HepG2 (cell line): ENCODE measurements around the gene ACOT8. TPM values are rescaled to one million over a fixed set of nuclear protein-coding genes. Genes with fewer than 3 reads are reported as not detected.

Experiments used
- ATAC-seq: fragments of 200-7000 bp; cut with Tn5 transposase; 3 replicates; pipeline ENCODE4 v1.9.1; 2020; ENCODE audit warnings: mild to moderate bottlenecking, moderate library complexity
- BruUV-seq: library from RNA; stranded (reverse); fragments of 400-500 nt; replicated peaks from 2 replicates; lab custom pipeline; 2021; lab: Mats Ljungman, UMichigan
- CTCF ChIA-PET: fragments of 300-600 bp; formaldehyde crosslinking; extraction: SDS; loops from one replicate; lab custom pipeline; 2021; ENCODE audit warnings: low total read pairs, inconsistent platforms, low intra/inter-chr PET ratio; lab: Yijun Ruan, JAX
- POLR2A ChIA-PET: fragments of 350-600 bp; sonication (Branson Sonifier 250); formaldehyde crosslinking; loops from one replicate; lab custom pipeline; 2020; ENCODE audit warnings: antibody characterized with exemption, inconsistent platforms; lab: Yijun Ruan, JAX
- DNase-seq: peaks from one replicate; pipeline ENCODE4 v3.0.0-alpha.2; 2015; ENCODE audit warnings: low spot score
- FAIRE-seq: peaks from 3 replicates; lab custom pipeline; 2011; peaks lifted over from hg19 to GRCh38; lab: Jason Lieb, UNC
- H2AFZ ChIP-seq: one replicate; pipeline ENCODE4 v1.6.1; 2011; ENCODE audit warnings: low read length, inconsistent platforms
- H3K27ac ChIP-seq: fragments of 300-600 bp; 3 replicates; pipeline ENCODE4 v1.8.0; 2011; ENCODE audit warnings: mixed run types, mild to moderate bottlenecking, mixed read lengths, low read length, inconsistent platforms; ENCODE audit not compliant: insufficient read depth; ENCODE audit errors: extremely low read length
- H3K27me3 ChIP-seq, 2 experiments: fragments of 200-600 bp in 1 of 2; 2 replicates in 1 of 2; 3 replicates in 1 of 2; pipeline versions ENCODE4 v1.6.0 to v1.8.0; 2011; ENCODE audit warnings: low read length in 2 of 2, mild to moderate bottlenecking in 2 of 2, moderate library complexity in 2 of 2, inconsistent platforms in 1 of 2; ENCODE audit not compliant: insufficient read depth in 2 of 2, control insufficient read depth in 1 of 2
- H3K36me3 ChIP-seq, 2 experiments: fragments of 200-600 bp in 1 of 2; replicated peaks in 1 of 2; 2 replicates in 1 of 2; 3 replicates in 1 of 2; pipeline versions ENCODE4 v1.5.1 to v1.8.0; 2011; ENCODE audit warnings: low read length in 2 of 2, inconsistent platforms in 1 of 2; ENCODE audit not compliant: insufficient read depth in 2 of 2, control insufficient read depth in 1 of 2
- H3K4me1 ChIP-seq: 2 replicates; pipeline ENCODE4 v1.5.1; 2012; ENCODE audit warnings: low read length, inconsistent platforms; ENCODE audit not compliant: insufficient read depth
- H3K4me2 ChIP-seq: 2 replicates; pipeline ENCODE4 v1.6.0; 2011; ENCODE audit warnings: low read depth, low read length, inconsistent platforms
- H3K4me3 ChIP-seq, 3 experiments: fragments of 200-600 bp in 1 of 3; sonication (generic), shearing (Covaris generic) in 1 of 3; replicated peaks in 1 of 3; 2 replicates each; pipeline ENCODE4 v1.5.1; 2011 to 2016; ENCODE audit warnings: low read length in 3 of 3, inconsistent platforms in 2 of 3, low read depth in 2 of 3, mild to moderate bottlenecking in 2 of 3, control low read depth in 1 of 3, mixed read lengths in 1 of 3; ENCODE audit not compliant: insufficient read depth in 1 of 3
- H3K79me2 ChIP-seq: one replicate; pipeline ENCODE4 v1.6.1; 2011; ENCODE audit warnings: low read length, inconsistent platforms; ENCODE audit not compliant: insufficient read depth
- H3K9ac ChIP-seq: 2 replicates; pipeline ENCODE4 v1.6.0; 2011; ENCODE audit warnings: mild to moderate bottlenecking, low read depth, low read length, inconsistent platforms; ENCODE audit not compliant: insufficient read depth
- H3K9me3 ChIP-seq: 2 replicates; pipeline ENCODE4 v1.5.1; 2012; ENCODE audit warnings: mild to moderate bottlenecking, low read length
- H4K20me1 ChIP-seq: 2 replicates; pipeline ENCODE4 v1.6.0; 2011; ENCODE audit warnings: inconsistent platforms, mild to moderate bottlenecking, low read length, moderate library complexity; ENCODE audit not compliant: insufficient read depth
- AKAP8 ChIP-seq: sonication (generic); formaldehyde crosslinking; IDR thresholded peaks from 2 replicates; pipeline ENCODE4 v1.5.1; 2020; ENCODE audit warnings: mild to moderate bottlenecking, missing genetic modification reagents
- EP300 ChIP-seq, 3 experiments: sonication (generic) in 1 of 3; formaldehyde crosslinking in 1 of 3; IDR thresholded peaks; 2 replicates each; pipeline versions ENCODE4 v1.5.1 to v1.6.1; 2011 to 2020; ENCODE audit warnings: low read depth in 2 of 3, low read length in 2 of 3, borderline replicate concordance in 1 of 3, improper control_type of control experiment in 1 of 3, mild to moderate bottlenecking in 1 of 3, missing genetic modification reagents in 1 of 3, moderate library complexity in 1 of 3
- FOXO4 ChIP-seq: sonication (generic); formaldehyde crosslinking; conservative IDR thresholded peaks from 2 replicates; pipeline ENCODE4 v1.8.1; 2023; ENCODE audit warnings: missing genetic modification reagents
- PRDM15 ChIP-seq: sonication (generic); formaldehyde crosslinking; IDR thresholded peaks from 2 replicates; pipeline ENCODE4 v1.4.0; 2020; ENCODE audit warnings: missing genetic modification reagents
- RXRA ChIP-seq: sonication (generic); formaldehyde crosslinking; IDR thresholded peaks from 2 replicates; pipeline ENCODE4 v1.5.1; 2020; ENCODE audit warnings: missing genetic modification reagents
- TBX2 ChIP-seq: sonication (generic); formaldehyde crosslinking; IDR thresholded peaks from 2 replicates; pipeline ENCODE4 v1.5.0; 2020; ENCODE audit warnings: missing genetic modification reagents, mild to moderate bottlenecking, borderline replicate concordance
- ZNF343 ChIP-seq: sonication (generic); formaldehyde crosslinking; IDR thresholded peaks from 2 replicates; pipeline ENCODE4 v1.4.0; 2020; ENCODE audit warnings: mild to moderate bottlenecking, missing genetic modification reagents
- ZNF501 ChIP-seq: sonication (generic); formaldehyde crosslinking; IDR thresholded peaks from 2 replicates; pipeline ENCODE4 v1.5.1; 2020; ENCODE audit warnings: mild to moderate bottlenecking, moderate library complexity, missing genetic modification reagents
- ZNF768 ChIP-seq: sonication (generic); formaldehyde crosslinking; IDR thresholded peaks from 2 replicates; pipeline ENCODE4 v1.4.0; 2020; ENCODE audit warnings: missing genetic modification reagents
- WGBS: methylation state at CpG from one replicate; pipeline ENCODE4 v1.1.6; 2017; ENCODE audit warnings: low lambda C conversion rate; 5-methylcytosine and 5-hydroxymethylcytosine counted together
- in situ Hi-C: cut with HindIII; loops from 2 replicates; pipeline ENCODE4 v1.10.0; 2017; ENCODE audit warnings: low pct_unique_long_range_greater_than_20kb; ENCODE audit not compliant: extremely low pct_ligation_motif_present
- intact Hi-C: fragments of 100-400 bp; cut with micrococcal nuclease; formaldehyde crosslinking; loops from one replicate; pipeline ENCODE4 v1.10.0; 2022; ENCODE audit not compliant: unreplicated experiment
- polyA plus RNA-seq, 8 experiments: library from polyadenylated mRNA; depleted of rRNA in 3 of 8; stranded (reverse) in 7 of 8; unstranded in 1 of 8; fragments of >200 nt; fragmentation: Illumina TruSeq in 4 of 8; extraction: Trizol in 4 of 8; gene quantifications; 2 replicates each; pipeline versions ENCODE4 v1.2.1 to v1.2.3, GENCODE V29; 2011 to 2016; ENCODE audit warnings: low read depth in 4 of 8, missing spikeins in 1 of 8, mixed read lengths in 1 of 8; ENCODE audit not compliant: insufficient read depth in 1 of 8
- total RNA-seq, 5 experiments: library from RNA; depleted of rRNA; stranded (reverse); fragments of >200 nt; fragmentation: Illumina TruSeq; extraction: Trizol; gene quantifications; 2 replicates each; pipeline ENCODE4 v1.2.3, GENCODE V29; 2016; ENCODE audit warnings: low read depth in 1 of 5

ACOT8 gene
- total and polyA plus RNA-seq, 2 of the 13 experiments (the other 11 are each of a cell fraction or from before 2014, with no cell fraction given): 31.4 to 45.5 TPM

GRCh38 chr20:45827712-45828111, 29.5 kb downstream of the ACOT8 start:
- ATAC-seq (no peak), DNase-seq (no peak), FAIRE-seq (no peak)
- no peak overlapping the region for H3K27ac ChIP-seq
- no peak overlapping the region for H3K9ac ChIP-seq
- CTCF ChIA-PET: no interaction called here
- 51% methylated on average over 6 of the region's 6 CpGs for WGBS
- no TSS peak for BruUV-seq
- H3K36me3 ChIP-seq: no peaks in the 10 kb centered on the region
- H3K4me1 ChIP-seq: peaks cover 81% of the 10 kb centered on the region
- H3K27me3 ChIP-seq: no peaks in the 10 kb centered on the region
- no peaks in the 10 kb centered on the region for H4K20me1 ChIP-seq
- H3K79me2 ChIP-seq: no peaks in the 10 kb centered on the region
- in situ Hi-C loops (loop anchor here (5.0 kb wide), 1 partner anchor 120 kb away; no protein-coding TSS in a partner anchor), intact Hi-C loops (no loop called here)
- POLR2A ChIA-PET: interaction anchor here (0.7 to 1.5 kb wide), 5 partner anchors 14 to 107 kb away, joined by 3 to 9 read pairs (median 3); partner anchors contain the start of genes CTSA, DNTTIP1, NEURL2 and PCIF1
- H3K9me3 ChIP-seq: no peaks in the 10 kb centered on the region
- H3K4me2 ChIP-seq: peak overlapping the region; percentile 77; the same call in 1 of the 2 replicates
- H2AFZ ChIP-seq: no peak overlapping the region
- TF ChIP-seq EP300 (IDR thresholded peaks at IDR 0.05; ENCODE audit: low read depth in 2 of 2, low read length in 2 of 2) (no peak), EP300 (CRISPR knock-in tag; IDR thresholded peaks at IDR 0.05; ENCODE audit: borderline replicate concordance) (0 out of 2 replicates have a peak, but pooled peaks have one; percentile 8), ZNF501 (CRISPR knock-in tag) (no peak), PRDM15 (CRISPR knock-in tag) (no peak), AKAP8 (CRISPR knock-in tag) (no peak), FOXO4 (CRISPR knock-in tag) (0 out of 2 replicates have a peak, but pooled peaks have one; percentile 58), ZNF768 (peak; percentile 56; the same call in 1 of the 2 replicates), ZNF343 (CRISPR knock-in tag) (no peak), RXRA (CRISPR knock-in tag) (no peak), TBX2 (CRISPR knock-in tag) (peak; percentile 3; the same call in 1 of the 2 replicates)
- H3K4me3 ChIP-seq: no peak overlapping the region
